GM18861 (cell line): ENCODE measurements around the gene SHANK2.

ENCODE experiments used
- ATAC-seq: cut with Tn5 transposase; IDR thresholded peaks from one replicate; pipeline ENCODE4 v1.9.1; 2021; ENCODE audit not compliant: unreplicated experiment

SHANK2 gene

DNA sequence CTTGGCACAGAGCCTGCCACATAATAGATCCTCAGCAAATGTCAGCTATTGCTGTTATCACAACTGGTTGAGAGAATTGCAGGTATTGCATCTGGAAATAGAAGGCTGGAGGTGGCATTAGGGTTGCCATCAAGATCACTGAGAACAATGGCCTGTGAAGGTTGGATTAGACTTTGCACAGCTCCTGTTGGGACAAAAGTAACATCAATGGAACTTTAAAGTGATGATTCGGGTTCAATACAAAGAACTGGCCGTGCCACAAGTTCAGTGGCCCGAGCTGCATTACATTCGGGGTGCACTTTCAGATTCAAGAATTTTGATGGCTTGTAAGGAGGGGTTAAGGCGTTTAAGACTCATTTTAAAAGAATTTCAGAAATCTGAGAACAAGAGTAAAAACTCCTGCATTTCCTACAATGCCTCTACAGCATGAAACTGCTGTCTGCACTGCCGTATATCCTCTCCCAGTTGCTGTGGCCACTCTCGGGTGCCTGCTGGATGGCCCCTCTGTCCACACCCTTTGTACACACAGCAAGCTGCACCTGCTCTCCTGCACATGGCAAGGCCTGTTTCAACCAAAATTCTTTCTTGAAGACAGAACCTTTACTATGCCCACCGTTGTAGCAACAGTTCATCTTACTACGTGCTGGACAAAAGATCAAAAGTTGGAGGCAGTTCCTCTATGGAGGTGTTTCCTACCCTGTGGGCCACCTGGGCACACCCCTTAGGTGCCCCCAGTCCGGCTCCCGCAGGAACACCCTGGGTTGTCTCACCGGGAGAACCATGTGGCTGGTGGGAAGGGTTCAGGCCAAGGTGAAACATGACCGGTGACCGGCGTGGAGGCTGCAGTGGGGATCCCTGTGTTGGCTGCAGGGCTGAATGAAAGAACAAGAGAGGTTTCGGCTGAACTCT is 17.5 kb upstream of the SHANK2 start:
- ATAC-seq, result no peak

DNA sequence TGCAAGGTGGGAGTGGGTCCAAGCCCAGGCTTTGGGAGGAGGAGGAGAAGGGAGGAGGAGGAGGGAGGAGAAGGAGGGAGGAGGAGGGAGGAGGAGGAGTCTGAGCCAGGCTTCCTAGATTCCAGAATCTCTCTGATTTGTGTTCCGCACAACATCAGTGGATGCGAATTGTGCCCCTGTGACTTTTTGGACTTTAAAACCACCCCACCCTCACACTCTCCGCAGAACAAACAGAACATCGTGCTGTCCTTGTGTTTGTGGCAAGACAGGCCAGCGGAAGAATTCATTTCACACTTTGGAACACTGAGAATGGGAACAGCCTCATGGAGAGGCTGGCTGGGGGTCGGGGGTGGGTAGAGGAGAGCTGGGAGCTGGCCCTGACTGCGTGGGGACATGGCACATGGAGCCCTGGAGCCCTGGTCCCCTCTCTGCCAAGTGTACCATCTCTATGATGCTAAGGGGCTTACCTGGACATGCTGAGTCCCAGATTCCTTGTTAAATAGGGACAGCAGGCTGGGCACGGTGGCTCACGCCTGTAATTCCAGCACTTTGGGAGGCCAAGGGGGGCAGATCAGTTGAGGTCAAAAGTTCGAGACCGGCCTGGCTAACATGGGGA is 16.4 kb upstream of the SHANK2 start:
- no peak for ATAC-seq

DNA sequence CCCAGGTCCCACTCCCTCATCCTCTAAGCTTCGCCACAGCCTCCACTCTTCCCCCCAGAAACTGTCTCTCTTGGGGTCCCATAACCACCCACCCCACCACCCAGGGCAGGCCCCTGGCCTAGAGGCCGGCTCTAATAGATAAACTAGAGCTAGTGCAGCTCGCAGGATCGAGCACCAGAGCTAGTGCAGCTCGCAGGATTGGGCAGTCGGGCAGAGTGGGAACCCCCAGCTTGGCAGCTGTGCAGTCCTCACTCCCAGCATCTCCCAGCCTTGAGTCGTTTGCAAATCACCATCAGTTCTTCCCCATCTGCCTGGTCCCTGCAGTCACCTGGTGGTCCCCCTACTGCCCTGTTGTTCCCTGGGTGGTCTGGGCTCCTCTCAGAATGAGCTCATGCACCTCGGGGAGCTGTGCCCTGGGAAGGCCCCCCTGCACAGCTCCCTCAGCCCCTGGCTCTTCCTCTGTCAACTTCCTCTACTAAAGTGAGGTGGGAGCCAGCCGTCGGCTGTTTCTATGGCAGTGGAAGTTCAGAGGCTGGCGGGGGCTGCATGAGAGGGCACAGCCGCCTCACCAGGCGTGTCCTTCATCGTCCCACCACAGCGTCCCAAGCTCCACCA is 15.5 kb upstream of the SHANK2 start:
- no peak for ATAC-seq

DNA sequence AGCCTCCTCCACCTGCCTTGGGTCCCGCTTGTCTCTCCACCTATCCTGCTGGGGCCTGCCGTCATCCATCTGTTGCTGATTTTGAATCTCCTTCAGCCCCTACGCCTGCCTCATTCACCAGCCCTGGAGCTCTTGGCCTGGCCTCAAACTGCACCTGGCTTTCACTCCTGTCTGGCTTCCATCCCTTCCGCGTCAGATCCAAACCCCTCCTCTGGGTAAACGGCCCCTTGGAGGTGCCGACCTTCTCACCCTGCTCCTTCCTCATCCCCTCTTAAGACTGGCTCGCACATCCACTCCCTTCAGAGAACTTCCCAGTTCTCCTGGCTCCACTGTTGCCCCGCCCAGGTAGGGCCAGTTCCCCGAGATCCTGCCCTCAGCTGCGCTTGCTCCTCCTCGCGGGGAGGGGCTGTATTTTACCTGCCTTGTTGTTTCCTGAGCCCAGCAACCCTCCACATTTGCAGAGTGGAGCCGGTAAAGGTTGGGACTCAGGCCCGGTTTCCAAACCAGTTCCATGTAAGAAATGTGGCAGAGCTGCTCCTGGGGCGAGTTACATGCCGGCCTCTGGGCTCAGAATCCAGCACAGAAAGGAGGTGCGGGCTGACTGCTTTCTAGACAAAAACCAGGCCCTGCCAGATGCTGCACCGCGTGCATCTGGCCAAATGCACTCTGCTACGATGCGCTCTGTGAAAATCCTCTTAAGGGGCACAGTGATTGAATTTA is 13.9 kb upstream of the SHANK2 start:
- ATAC-seq, result no peak

DNA sequence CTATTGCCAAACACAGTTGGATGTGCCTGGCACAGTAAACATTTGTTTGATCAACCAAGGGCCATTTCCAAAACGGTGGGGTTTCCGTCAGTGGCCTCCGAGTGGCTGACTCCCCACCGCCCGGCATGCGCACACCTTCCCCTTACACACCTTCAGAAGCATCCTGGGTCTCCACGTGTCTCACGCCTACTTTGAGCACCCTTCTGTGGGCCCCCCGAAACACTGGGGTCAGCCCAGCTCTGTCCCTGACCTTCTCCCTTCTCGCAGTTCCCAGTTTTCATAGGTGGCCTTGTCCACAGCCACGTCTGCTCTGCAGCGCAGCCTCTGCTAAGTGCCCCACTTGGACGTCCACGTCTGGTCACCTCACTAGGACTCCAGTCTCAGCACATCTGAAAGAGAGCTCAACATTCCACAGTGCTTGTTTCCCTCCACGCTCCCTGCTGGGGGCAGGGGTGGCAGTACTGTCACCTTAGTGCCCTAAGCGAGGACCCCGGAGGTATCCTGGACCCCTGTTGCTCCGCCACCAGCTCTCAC is 13.2 kb upstream of the SHANK2 start:
- ATAC-seq, result no peak

DNA sequence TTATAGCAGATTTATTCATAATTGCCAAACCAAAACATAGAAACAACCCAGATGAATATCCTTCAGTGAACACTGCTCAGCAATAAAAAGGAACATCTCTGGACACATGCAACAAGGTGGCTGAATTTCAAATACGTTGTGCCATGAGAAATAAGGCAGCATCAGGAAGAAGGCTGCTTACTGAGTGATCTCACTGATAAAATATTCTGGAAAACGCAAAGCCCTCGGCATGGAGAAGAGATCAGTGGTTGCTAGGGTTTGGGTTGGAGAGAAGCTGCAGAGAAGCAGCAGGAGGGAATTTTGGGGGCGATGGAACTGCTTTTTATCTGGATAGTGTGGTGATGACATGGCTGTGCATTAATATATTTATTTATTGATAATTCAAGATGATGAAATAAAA is 11.0 kb upstream of the SHANK2 start:
- ATAC-seq, result no peak

DNA sequence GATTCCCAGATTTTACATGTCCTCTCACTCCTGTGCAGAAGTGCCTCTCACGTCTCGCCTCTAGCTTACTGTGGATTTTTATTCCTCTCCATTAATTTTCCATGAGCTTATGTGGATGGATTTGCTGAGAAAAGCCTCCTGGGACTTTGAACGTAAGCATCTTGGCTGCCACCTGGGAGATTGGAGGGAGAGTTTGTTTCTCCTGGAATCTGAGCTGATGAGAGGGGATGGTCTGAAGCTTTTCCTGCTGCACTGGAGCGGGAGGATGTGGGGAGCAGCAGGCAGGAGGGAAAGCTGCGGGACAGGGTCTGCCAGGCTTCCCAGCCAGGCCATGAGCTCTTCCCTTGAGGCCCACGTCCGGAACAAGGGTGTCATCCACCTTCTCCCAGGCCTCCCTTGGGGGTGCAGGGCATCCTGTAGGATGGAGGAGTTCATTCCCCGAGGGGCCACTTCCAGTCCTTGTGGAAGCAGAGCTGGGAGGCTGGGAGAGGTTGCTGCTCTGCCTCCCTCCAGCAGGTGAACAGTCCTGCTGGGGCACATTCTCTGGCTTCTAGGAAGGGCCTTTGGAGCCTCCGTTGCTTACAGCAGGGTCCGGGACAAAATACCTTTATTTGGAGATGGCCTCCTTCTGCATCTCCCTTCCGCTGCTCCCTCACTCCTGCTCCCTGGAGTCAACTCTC is 3.6 kb upstream of the SHANK2 start:
- ATAC-seq, result no peak

DNA sequence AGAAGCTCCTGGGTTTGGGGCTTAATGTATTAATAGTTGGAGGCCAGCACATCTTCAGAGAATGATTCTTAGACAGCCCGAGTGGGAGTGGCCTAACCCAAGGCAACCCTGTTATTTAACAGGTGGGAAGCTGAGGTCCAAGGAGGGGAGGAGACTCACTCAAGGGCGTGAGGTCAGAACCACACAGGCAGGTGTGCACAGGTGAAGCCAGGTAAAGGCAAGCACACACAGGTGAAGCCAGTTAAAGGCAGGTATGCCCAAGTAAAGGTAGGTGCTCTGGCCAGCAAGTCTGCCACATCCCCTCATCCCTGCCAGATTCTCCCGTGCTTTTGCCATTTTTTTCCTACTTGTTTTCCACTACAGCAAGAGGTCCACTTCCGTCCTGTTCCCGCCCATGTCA is 2.9 kb upstream of the SHANK2 start:
- no peak for ATAC-seq

DNA sequence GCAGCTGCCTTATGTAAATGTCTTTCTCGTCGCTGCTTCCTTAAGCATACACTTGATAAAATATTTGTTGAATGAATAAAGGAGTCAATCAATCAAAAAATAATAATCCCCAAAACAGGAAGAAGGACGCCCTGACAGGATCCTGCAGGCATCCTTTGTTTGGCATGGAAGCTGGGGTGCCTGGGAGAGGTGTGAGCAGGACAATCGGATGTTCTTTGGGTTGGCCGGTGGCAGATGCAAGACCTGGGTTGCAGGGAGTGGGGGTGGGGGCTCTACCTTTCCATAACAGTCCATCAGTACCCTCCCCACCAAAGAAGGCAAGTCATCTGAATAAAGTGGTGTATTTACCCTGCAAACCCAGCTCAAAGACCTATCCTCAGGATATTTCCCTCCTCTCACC is 1.4 kb upstream of the SHANK2 start:
- ATAC-seq, result no peak

DNA sequence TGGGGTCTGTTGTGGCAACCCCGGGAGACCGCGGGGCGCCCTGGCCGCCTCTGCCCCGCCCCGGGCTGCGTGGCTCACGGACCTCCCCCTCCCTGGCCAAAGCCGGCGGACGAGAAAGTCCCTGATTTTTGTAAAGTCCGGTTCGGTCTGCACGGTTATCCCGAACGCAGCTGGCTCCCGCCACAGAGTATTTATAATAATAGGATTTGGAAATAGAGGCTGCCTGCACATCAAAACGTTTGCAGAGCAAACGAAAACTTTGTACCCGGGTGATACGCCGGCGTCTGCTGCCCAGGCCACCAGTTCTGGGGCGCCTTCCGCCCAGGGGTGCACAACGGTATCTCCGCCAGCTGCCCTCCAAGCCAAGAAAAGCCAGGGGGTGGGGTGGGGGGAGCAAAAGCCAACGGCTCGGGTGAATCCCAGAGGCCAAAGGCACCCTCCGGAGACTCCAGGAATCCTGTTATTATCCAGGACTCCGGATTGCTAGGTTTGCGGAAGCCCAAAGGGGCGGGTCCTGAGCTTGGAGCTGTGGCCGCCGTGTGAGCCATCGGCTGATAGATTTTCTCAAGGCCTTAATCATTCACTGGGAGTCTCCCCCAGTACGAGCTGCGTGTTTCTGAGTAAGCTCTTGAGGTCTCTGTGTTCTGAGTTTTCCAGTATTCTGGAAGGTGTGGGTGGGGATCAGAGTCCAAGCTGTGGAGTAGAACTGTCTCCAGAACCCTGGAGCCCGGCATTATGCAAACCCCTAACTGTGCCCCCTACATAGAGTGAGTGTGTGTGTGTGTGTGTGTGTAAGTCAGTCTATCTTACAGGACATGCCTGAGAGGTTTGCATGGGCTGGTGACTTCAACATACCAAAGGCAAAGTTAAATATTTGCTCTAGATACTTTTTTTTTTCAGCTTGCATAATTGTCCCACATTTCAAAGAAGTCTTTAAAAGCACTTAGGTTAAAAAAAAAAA is 673 bp upstream of the SHANK2 start:
- peak; percentile 40 for ATAC-seq

DNA sequence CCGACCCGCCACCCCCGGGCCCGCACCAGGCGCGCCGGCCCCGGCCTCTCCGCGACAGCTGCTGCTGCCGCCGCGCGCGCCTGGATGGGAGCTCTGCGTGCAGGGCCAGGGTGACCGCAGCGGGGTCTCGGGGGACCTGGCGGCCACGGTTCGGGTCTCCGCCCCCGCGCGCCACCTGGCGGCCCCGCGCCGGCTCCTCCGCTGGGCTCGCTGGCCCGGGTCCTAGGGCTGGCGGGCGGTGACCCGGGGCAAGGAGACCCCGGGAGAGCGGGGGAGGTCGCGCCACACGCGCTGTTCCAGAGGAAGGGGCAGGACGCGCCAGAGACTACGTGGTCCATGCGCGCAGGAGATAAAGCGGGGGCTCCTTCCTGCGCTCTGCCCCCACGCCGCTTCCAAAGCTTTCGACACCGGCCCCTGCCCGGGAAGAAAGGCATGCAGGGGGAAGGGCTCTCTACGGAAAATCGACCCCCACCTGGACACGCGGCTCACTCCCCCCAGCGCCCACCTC is 562 bp downstream of the SHANK2 start:
- peak; percentile 36 for ATAC-seq

DNA sequence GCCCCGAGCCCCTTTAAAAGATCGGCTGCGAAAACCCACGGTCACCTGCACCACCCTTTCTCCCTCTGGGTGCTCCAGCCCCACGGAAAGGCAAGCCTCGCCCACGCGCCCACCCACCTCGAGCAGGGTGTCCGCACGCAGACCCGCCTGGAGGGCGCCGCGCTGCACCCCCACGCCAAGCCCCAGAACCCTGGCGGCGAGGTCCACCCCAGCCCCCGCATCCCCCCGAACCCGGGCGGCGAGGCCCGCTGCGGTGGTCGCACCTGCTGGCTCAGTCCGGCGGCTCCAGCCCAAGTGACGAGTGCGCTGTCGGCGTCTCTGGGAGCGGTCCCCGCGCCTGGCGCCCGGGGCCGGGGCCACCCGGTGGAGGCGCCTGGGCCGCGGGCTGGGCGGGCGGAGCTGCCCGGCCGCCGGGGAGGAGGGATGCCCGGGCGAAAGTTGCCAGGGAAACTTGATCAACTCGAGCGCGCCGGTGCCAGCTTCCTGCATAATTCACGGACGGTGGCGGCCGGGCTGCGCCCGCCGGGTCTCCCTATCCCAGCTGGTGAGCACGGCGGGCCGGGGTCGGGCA is 1.1 kb downstream of the SHANK2 start:
- ATAC-seq, result no peak

DNA sequence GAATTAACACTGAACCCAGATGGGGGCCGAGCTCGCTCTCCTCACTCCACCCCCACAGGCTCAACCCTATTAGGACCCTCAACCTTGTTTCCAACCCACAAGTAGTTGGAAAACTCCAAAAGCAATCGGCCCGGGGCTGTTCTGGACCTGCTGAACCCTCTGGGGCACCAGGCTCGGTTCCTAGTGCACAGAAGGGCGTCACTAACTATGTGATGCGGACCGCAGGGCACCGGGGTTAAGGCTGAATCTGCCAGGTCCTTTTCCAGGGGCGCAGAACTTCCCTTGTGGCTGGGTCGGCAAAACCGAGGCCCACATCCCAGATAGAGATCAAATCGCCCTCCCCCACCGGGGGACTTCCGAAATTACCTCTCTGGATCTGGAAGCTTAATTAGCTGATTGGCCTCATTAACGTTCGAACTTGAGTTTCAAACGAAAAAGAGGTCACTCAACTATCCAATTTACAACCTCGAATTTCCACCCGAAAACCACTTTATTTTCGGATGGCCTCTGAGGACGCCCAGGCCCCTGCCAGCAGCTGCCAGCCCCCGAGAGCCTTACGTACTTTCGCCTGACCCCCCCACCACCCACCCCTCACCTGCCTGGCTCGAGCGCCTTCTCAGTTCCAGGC is 1.7 kb downstream of the SHANK2 start:
- ATAC-seq, result no peak

DNA sequence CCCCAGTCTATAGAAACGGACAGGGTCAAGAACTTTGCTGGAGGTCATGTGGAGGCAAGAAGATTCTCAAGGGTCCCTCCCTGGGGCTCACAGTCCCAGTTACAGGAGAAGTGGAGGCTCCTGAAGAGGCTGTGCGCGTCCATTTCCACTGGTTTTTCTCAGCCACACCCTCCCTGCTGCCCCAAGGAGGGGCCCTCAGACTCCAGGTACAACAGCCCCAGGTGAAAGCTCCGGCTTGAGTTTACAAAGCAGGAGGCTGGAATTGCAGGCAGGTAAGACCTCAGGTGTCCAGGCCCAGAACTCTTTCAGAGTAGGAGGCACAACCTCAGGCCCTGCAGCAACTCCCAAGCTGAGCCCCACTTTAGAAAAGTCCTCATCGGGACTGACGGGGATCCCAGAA is 3.1 kb downstream of the SHANK2 start:
- no peak for ATAC-seq

DNA sequence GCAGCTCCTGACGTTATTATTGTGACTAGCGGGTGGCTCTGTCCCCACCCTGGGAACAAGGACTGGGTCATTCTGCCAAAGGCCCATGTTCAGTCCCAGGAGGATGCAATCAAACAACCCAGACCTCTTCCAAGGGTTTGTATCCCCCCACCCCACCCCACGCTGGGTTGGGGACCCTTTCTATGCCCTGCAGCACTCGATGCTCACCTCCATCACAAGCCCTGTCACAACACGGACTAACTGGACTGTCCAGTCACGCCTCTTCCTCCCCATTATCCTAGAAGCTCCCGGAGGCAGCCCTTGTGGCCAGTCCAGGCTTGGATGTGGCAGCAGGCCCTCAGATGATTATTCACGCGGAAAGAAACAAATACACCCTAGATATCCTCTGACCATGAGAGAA is 3.7 kb downstream of the SHANK2 start:
- no peak for ATAC-seq

DNA sequence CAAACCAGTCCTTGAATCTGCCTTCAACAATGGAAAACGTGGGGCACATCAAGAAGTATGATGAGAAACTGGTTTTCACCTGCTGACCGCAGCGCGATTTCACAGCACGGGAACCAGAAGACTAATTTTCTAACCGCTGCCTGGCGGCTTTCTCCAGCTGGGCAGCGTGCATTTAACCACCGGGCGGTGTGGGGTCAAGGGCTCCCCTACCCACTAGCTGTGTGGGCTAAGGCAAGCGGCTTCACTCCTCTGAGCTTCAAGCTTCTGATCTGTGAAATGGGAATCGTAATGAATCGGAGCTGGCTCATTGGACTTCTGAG is 4.2 kb downstream of the SHANK2 start:
- ATAC-seq, result no peak

DNA sequence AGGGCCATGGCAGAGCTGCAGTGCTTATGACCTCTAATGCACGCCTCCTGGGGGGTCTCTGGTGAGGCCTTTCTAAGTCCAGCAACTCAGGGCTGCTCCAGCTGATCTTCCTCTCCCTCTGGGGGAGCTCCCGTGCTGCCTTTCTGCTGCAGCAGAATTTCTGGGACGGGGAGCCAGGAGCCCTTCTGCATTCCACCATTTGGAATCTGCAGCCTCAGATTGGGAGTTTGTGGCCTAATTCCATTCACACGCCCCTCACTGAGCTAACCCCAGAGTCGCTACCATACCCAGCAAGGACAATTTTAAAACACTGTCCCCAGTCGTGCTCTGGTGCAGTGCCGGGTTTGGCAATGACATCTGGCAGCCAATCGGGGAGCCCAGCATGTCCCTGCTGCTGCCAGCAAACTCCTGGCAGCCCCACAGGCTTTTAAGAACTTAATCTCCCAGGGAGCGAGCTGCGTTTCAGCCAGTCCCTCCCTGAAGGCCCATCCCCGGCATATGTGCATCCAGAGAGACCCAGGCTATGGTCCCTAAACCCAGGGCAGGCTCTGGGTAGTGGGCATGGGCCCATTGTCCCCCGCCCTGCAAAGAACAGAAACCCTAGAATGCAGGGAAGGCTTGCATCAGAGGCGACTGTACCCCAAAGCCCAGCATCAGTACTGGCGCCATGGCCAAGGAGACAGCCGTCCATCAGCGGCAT is 4.7 kb downstream of the SHANK2 start:
- no peak for ATAC-seq

DNA sequence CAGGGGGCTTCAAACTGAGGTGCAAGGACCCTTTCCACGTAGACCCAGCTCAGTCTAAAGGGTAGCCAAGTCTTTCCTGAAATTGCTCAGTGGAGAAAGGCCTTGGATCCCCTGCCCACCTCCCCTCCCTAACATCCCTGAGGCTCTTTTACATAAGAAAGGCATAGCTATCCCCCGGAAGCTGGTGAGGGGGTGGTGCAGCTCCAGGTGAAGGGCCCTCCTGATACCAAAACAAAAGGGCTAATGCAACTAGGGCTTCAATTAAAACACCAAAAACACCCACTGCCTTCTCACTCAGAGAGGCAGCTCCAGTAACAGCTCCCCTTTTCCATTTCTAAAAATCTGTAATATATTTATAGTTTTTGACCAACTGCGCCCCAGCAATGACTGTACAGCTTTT is 5.8 kb downstream of the SHANK2 start:
- ATAC-seq, result no peak
